WTC11 (cell line): Measurements from ENCODE around the gene TAF10. TPM values are rescaled to one million over a fixed set of nuclear protein-coding genes. Genes with fewer than 3 reads are reported as not detected.

ENCODE experiments used
- ATAC-seq: fragments of 200-7000 bp; cut with Tn5 transposase; 2 replicates; pipeline ENCODE4 v1.10.0; 2021; ENCODE audit warnings: mild to moderate bottlenecking, moderate library complexity
- CTCF ChIA-PET: fragments of 300-600 bp; sonication (Branson Sonifier 250); formaldehyde crosslinking; loops from one replicate; lab custom pipeline; 2021; ENCODE audit warnings: antibody characterized with exemption; lab: Charles Lee
- POLR2A ChIA-PET: fragments of 350-600 bp; sonication (Branson Sonifier 250); formaldehyde crosslinking; loops from one replicate; lab custom pipeline; 2021; ENCODE audit warnings: antibody characterized with exemption; lab: Charles Lee
- DNase-seq: peaks from one replicate; pipeline ENCODE4 v3.0.0; 2021; ENCODE audit warnings: low spot score
- H3K27ac Mint-ChIP-seq: 2 replicates; pipeline ENCODE4 v1.8.0; 2021; ENCODE audit warnings: mixed read lengths
- H3K27me3 Mint-ChIP-seq: 2 replicates; pipeline ENCODE4 v1.8.0; 2021; ENCODE audit warnings: low read depth, mild to moderate bottlenecking, moderate library complexity, mixed read lengths
- H3K36me3 Mint-ChIP-seq: 2 replicates; pipeline ENCODE4 v1.8.0; 2021; ENCODE audit warnings: mixed read lengths
- H3K4me1 Mint-ChIP-seq: 2 replicates; pipeline ENCODE4 v1.8.0; 2022; ENCODE audit warnings: mixed read lengths
- H3K4me3 Mint-ChIP-seq: 2 replicates; pipeline ENCODE4 v1.8.0; 2021; ENCODE audit warnings: mild to moderate bottlenecking, moderate library complexity, mixed read lengths
- H3K9me3 Mint-ChIP-seq: 2 replicates; pipeline ENCODE4 v1.8.0; 2021; ENCODE audit warnings: mixed read lengths
- FOXP1 ChIP-seq: sonication (generic); formaldehyde crosslinking; IDR thresholded peaks from 2 replicates; pipeline ENCODE4 v1.8.0; 2022; ENCODE audit warnings: missing genetic modification reagents, mild to moderate bottlenecking, moderate library complexity, borderline replicate concordance
- GABPB1 ChIP-seq: sonication (generic); formaldehyde crosslinking; IDR thresholded peaks from 2 replicates; pipeline ENCODE4 v1.8.1; 2023; ENCODE audit warnings: mild to moderate bottlenecking, missing genetic modification reagents
- NFYB ChIP-seq: sonication (generic); formaldehyde crosslinking; conservative IDR thresholded peaks from 2 replicates; pipeline ENCODE4 v1.8.0; 2022; ENCODE audit warnings: low read depth, missing genetic modification reagents
- SMAD4 ChIP-seq: sonication (generic); formaldehyde crosslinking; IDR thresholded peaks from 2 replicates; pipeline ENCODE4 v1.8.0; 2022; ENCODE audit warnings: mild to moderate bottlenecking, missing genetic modification reagents
- SP1 ChIP-seq: sonication (generic); formaldehyde crosslinking; conservative IDR thresholded peaks from 2 replicates; pipeline ENCODE4 v1.8.1; 2022; ENCODE audit warnings: missing genetic modification reagents
- total RNA-seq: library from RNA; stranded (reverse); gene quantifications from 3 replicates; pipeline ENCODE4 v1.2.3, GENCODE V29; 2021
- TF ChIP-seq, protein P1 (sequence below): sonication (generic); formaldehyde crosslinking; IDR thresholded peaks from 2 replicates; pipeline ENCODE4 v1.8.0; 2023; ENCODE audit warnings: missing genetic modification reagents, mild to moderate bottlenecking, borderline replicate concordance
- TF ChIP-seq, protein P2 (sequence below): sonication (generic); formaldehyde crosslinking; IDR thresholded peaks from 2 replicates; pipeline ENCODE4 v1.8.1; 2023; ENCODE audit warnings: mild to moderate bottlenecking, moderate library complexity, missing genetic modification reagents
- TF ChIP-seq, protein P3 (sequence below): fragments of 250-450 bp; sonication (Bioruptor Pico); IDR thresholded peaks from 2 replicates; pipeline ENCODE4 v1.9.0; 2021; ENCODE audit warnings: mild to moderate bottlenecking, borderline replicate concordance
- TF ChIP-seq, protein P4 (sequence below): fragments of 200-600 bp; IDR thresholded peaks from 2 replicates; pipeline ENCODE4 v1.8.0; 2022; ENCODE audit warnings: antibody characterized with exemption
- TF ChIP-seq, protein P5 (sequence below): sonication (generic); formaldehyde crosslinking; IDR thresholded peaks from 2 replicates; pipeline ENCODE4 v1.8.0; 2022; ENCODE audit warnings: mild to moderate bottlenecking, missing genetic modification reagents

The TAF10 gene
- total RNA-seq, 1 experiment from 2014 or later = 165 TPM

DNA sequence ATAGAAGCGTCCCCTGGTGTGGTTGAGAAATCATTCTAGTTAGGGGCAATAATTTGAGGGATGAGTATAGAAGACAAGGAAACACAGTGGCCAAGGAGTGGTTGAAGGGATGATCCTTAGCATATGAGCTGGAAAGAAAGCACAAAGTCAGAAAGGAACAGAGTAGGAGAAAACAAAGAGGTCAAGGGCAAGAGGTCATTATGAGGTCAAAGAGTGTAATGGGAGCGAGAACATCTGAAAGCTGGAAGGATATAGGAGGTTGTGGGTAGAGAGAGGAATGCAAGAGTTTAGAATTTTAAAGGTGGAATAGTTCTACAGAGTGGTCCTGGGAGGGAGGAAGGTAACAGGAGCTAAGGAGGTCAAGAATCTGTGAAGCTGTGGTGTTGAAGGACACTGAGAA is 41.6 kb upstream of the TAF10 start:
- no peak overlapping the region for H3K4me3 Mint-ChIP-seq
- CTCF ChIA-PET = interaction anchor here (1.3 kb wide), 1 partner anchor 123 kb away, joined by 3 read pairs; no protein-coding TSS in a partner anchor
- POLR2A ChIA-PET = interaction anchor here (0.6 kb wide), 1 partner anchor 27 kb away, joined by 3 read pairs; no protein-coding TSS in a partner anchor
- DNase-seq = no peak
- H3K36me3 Mint-ChIP-seq = no peaks in the 10 kb centered on the region
- peaks cover 11% of the 10 kb centered on the region for H3K4me1 Mint-ChIP-seq
- no peak for ATAC-seq
- H3K9me3 Mint-ChIP-seq = no peaks in the 10 kb centered on the region
- no peak overlapping the region for H3K27ac Mint-ChIP-seq
- peaks cover 19% of the 10 kb centered on the region for H3K27me3 Mint-ChIP-seq
- TF ChIP-seq SMAD4 (CRISPR knock-in tag) (no peak), SP1 (no peak), FOXP1 (CRISPR knock-in tag) (no peak), GABPB1 (CRISPR knock-in tag) (no peak), NFYB (CRISPR knock-in tag) (no peak)
- TF ChIP-seq, protein P1, sequence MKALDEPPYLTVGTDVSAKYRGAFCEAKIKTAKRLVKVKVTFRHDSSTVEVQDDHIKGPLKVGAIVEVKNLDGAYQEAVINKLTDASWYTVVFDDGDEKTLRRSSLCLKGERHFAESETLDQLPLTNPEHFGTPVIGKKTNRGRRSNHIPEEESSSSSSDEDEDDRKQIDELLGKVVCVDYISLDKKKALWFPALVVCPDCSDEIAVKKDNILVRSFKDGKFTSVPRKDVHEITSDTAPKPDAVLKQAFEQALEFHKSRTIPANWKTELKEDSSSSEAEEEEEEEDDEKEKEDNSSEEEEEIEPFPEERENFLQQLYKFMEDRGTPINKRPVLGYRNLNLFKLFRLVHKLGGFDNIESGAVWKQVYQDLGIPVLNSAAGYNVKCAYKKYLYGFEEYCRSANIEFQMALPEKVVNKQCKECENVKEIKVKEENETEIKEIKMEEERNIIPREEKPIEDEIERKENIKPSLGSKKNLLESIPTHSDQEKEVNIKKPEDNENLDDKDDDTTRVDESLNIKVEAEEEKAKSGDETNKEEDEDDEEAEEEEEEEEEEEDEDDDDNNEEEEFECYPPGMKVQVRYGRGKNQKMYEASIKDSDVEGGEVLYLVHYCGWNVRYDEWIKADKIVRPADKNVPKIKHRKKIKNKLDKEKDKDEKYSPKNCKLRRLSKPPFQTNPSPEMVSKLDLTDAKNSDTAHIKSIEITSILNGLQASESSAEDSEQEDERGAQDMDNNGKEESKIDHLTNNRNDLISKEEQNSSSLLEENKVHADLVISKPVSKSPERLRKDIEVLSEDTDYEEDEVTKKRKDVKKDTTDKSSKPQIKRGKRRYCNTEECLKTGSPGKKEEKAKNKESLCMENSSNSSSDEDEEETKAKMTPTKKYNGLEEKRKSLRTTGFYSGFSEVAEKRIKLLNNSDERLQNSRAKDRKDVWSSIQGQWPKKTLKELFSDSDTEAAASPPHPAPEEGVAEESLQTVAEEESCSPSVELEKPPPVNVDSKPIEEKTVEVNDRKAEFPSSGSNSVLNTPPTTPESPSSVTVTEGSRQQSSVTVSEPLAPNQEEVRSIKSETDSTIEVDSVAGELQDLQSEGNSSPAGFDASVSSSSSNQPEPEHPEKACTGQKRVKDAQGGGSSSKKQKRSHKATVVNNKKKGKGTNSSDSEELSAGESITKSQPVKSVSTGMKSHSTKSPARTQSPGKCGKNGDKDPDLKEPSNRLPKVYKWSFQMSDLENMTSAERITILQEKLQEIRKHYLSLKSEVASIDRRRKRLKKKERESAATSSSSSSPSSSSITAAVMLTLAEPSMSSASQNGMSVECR (CRISPR knock-in tag) = no peak

DNA sequence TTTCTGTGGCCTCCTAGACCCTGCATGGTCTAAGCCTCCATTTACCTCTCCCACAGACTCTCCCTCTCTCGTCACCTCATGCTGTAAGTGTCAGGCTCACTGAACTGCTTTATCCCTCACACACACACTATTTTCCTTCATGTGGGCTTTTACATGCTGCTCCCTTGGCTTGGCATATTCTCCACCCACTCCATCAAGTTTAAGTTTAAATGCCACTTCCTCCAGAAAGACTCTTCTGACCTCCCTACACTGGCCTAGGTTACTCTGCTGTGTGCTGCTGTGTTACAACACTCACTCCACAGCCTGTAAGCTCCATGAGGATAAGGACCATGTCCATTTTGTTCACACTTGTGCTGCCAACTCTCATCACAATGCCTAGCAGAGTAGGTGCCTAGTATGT is 41.1 kb upstream of the TAF10 start:
- no peaks in the 10 kb centered on the region for H3K9me3 Mint-ChIP-seq
- H3K27ac Mint-ChIP-seq = no peak overlapping the region
- ATAC-seq = no peak
- no peak for DNase-seq
- no peaks in the 10 kb centered on the region for H3K36me3 Mint-ChIP-seq
- no peak overlapping the region for H3K4me3 Mint-ChIP-seq
- peaks cover 11% of the 10 kb centered on the region for H3K4me1 Mint-ChIP-seq
- TF ChIP-seq, protein P2, sequence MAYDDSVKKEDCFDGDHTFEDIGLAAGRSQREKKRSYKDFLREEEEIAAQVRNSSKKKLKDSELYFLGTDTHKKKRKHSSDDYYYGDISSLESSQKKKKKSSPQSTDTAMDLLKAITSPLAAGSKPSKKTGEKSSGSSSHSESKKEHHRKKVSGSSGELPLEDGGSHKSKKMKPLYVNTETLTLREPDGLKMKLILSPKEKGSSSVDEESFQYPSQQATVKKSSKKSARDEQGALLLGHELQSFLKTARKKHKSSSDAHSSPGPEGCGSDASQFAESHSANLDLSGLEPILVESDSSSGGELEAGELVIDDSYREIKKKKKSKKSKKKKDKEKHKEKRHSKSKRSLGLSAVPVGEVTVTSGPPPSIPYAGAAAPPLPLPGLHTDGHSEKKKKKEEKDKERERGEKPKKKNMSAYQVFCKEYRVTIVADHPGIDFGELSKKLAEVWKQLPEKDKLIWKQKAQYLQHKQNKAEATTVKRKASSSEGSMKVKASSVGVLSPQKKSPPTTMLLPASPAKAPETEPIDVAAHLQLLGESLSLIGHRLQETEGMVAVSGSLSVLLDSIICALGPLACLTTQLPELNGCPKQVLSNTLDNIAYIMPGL (CRISPR knock-in tag) = no peak
- TF ChIP-seq, protein P3, sequence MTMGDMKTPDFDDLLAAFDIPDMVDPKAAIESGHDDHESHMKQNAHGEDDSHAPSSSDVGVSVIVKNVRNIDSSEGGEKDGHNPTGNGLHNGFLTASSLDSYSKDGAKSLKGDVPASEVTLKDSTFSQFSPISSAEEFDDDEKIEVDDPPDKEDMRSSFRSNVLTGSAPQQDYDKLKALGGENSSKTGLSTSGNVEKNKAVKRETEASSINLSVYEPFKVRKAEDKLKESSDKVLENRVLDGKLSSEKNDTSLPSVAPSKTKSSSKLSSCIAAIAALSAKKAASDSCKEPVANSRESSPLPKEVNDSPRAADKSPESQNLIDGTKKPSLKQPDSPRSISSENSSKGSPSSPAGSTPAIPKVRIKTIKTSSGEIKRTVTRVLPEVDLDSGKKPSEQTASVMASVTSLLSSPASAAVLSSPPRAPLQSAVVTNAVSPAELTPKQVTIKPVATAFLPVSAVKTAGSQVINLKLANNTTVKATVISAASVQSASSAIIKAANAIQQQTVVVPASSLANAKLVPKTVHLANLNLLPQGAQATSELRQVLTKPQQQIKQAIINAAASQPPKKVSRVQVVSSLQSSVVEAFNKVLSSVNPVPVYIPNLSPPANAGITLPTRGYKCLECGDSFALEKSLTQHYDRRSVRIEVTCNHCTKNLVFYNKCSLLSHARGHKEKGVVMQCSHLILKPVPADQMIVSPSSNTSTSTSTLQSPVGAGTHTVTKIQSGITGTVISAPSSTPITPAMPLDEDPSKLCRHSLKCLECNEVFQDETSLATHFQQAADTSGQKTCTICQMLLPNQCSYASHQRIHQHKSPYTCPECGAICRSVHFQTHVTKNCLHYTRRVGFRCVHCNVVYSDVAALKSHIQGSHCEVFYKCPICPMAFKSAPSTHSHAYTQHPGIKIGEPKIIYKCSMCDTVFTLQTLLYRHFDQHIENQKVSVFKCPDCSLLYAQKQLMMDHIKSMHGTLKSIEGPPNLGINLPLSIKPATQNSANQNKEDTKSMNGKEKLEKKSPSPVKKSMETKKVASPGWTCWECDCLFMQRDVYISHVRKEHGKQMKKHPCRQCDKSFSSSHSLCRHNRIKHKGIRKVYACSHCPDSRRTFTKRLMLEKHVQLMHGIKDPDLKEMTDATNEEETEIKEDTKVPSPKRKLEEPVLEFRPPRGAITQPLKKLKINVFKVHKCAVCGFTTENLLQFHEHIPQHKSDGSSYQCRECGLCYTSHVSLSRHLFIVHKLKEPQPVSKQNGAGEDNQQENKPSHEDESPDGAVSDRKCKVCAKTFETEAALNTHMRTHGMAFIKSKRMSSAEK (CRISPR knock-in tag) = no peak
- TF ChIP-seq, protein P4, sequence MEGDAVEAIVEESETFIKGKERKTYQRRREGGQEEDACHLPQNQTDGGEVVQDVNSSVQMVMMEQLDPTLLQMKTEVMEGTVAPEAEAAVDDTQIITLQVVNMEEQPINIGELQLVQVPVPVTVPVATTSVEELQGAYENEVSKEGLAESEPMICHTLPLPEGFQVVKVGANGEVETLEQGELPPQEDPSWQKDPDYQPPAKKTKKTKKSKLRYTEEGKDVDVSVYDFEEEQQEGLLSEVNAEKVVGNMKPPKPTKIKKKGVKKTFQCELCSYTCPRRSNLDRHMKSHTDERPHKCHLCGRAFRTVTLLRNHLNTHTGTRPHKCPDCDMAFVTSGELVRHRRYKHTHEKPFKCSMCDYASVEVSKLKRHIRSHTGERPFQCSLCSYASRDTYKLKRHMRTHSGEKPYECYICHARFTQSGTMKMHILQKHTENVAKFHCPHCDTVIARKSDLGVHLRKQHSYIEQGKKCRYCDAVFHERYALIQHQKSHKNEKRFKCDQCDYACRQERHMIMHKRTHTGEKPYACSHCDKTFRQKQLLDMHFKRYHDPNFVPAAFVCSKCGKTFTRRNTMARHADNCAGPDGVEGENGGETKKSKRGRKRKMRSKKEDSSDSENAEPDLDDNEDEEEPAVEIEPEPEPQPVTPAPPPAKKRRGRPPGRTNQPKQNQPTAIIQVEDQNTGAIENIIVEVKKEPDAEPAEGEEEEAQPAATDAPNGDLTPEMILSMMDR = no peak
- TF ChIP-seq, protein P5, sequence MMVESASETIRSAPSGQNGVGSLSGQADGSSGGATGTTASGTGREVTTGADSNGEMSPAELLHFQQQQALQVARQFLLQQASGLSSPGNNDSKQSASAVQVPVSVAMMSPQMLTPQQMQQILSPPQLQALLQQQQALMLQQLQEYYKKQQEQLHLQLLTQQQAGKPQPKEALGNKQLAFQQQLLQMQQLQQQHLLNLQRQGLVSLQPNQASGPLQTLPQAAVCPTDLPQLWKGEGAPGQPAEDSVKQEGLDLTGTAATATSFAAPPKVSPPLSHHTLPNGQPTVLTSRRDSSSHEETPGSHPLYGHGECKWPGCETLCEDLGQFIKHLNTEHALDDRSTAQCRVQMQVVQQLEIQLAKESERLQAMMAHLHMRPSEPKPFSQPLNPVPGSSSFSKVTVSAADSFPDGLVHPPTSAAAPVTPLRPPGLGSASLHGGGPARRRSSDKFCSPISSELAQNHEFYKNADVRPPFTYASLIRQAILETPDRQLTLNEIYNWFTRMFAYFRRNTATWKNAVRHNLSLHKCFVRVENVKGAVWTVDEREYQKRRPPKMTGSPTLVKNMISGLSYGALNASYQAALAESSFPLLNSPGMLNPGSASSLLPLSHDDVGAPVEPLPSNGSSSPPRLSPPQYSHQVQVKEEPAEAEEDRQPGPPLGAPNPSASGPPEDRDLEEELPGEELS (CRISPR knock-in tag) = no peak
- POLR2A ChIA-PET = no interaction called here
- CTCF ChIA-PET = interaction anchor here (1.3 kb wide), 1 partner anchor 122 kb away, joined by 3 read pairs; no protein-coding TSS in a partner anchor
- peaks cover 19% of the 10 kb centered on the region for H3K27me3 Mint-ChIP-seq
